ENCODE data around the gene ZC3H13. TPM values are rescaled to one million over a fixed set of nuclear protein-coding genes. Genes with fewer than 3 reads are reported as not detected.

The ZC3H13 gene
- total and polyA plus RNA-seq, 9 donors = 15.1 to 64.1 (median 41.9) TPM

DNA sequence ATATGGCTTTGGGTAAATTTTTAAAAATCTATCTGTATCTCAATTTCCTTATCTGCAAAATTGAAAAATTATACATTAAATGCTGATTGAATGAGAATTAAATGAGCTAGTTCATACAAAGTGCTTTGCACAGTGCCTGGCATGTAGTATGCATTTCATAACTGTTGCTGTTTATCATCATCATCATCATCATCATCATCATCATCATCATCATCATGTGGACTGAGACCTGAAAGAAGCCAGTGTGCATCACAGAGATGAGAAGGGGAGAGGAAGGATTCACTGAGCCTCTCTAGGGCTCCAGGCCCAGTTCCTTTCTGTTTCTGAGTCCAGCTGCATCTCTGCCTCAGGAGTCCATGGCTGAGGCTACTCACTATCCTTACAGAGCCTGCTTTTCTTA is 6.9 kb upstream of the ZC3H13 start:
- Histone ChIP-seq H3K4me3 (no peak overlapping the region), H3K27me3 (no peaks in the 10 kb centered on the region), H3K27ac (no peak overlapping the region), H3K36me3 (no peaks in the 10 kb centered on the region), H3K4me1 (ENCODE audit: insufficient read depth) (no peaks in the 10 kb centered on the region), H3K9me3 (no peaks in the 10 kb centered on the region)
- TF ChIP-seq POLR2A (IDR thresholded peaks at IDR 0.05) (no peak), CTCF (IDR thresholded peaks at IDR 0.05) (no peak), EP300 (IDR thresholded peaks at IDR 0.05) (no peak)
- intact Hi-C loops (cut with DNase I) = no loop called here
- DNase-seq = no peak

- 92 to 94% (median 92%) methylated on average over 3 of the region's 3 CpGs for WGBS, 3 donors
- TF ChIP-seq CTCF (IDR thresholded peaks at IDR 0.05) (no peak), EP300 (IDR thresholded peaks at IDR 0.05) (no peak), POLR2A (IDR thresholded peaks at IDR 0.05) (no peak)
These were observed 5.7 kb upstream of the ZC3H13 start for GRCh38 chr13:46058268-46058667.

GRCh38 chr13:46057256-46058015 is 4.9 kb upstream of the ZC3H13 start:
- H3K27me3 ChIP-seq = no peaks in the 10 kb centered on the region
- intact Hi-C loops (cut with DNase I) = no loop called here
- no peak for DNase-seq

More at GRCh38 chr13:46058268-46058667, 5.7 kb upstream of the ZC3H13 start:
- DNase-seq = no peak
- Histone ChIP-seq H3K4me1 (ENCODE audit: insufficient read depth) (no peaks in the 10 kb centered on the region), H3K9me3 (no peaks in the 10 kb centered on the region), H3K36me3 (no peaks in the 10 kb centered on the region), H3K4me3 (no peak overlapping the region), H3K27me3 (no peaks in the 10 kb centered on the region), H3K27ac (no peak overlapping the region)
- intact Hi-C loops (cut with DNase I) = no loop called here

More at GRCh38 chr13:46057256-46058015, 4.9 kb upstream of the ZC3H13 start:
- TF ChIP-seq EP300 (IDR thresholded peaks at IDR 0.05) (no peak), CTCF (IDR thresholded peaks at IDR 0.05) (no peak), POLR2A (IDR thresholded peaks at IDR 0.05) (no peak)
- WGBS, 3 donors = 68 to 74% (median 72%) methylated on average over 5 of the region's 5 CpGs
- no peaks in the 10 kb centered on the region for H3K4me1 ChIP-seq (ENCODE audit: insufficient read depth)
- H3K9me3 ChIP-seq = no peaks in the 10 kb centered on the region
- no peak overlapping the region for H3K4me3 ChIP-seq
- H3K27ac ChIP-seq = no peak overlapping the region
- no peaks in the 10 kb centered on the region for H3K36me3 ChIP-seq
